PC-3 (cell line): Measurements from ENCODE around the gene SCGB1A1. TPM values are rescaled to one million over a fixed set of nuclear protein-coding genes. Genes with fewer than 3 reads are reported as not detected.

Experiments used
- ATAC-seq: fragments of 200-7000 bp; cut with Tn5 transposase; 2 replicates; pipeline ENCODE4 v1.9.1; 2020; ENCODE audit warnings: mild to moderate bottlenecking, moderate library complexity
- BruUV-seq: library from RNA; stranded (reverse); fragments of 400-500 nt; replicated peaks from 2 replicates; lab custom pipeline; 2021; lab: Mats Ljungman, UMichigan
- CTCF ChIA-PET: fragments of 300-600 bp; sonication (Branson Sonifier 250); formaldehyde crosslinking; loops from one replicate; lab custom pipeline; 2022; ENCODE audit warnings: antibody characterized with exemption; lab: Charles Lee
- POLR2A ChIA-PET: fragments of 300-600 bp; sonication (Branson Sonifier 250); formaldehyde crosslinking; loops from one replicate; lab custom pipeline; 2022; ENCODE audit warnings: antibody characterized with exemption; ENCODE audit not compliant: unreplicated experiment; lab: Charles Lee
- DNase-seq: peaks from one replicate; pipeline ENCODE4 v3.0.0-alpha.2; 2015
- H2AFZ ChIP-seq: fragments of 300-600 bp; sonication (generic); 2 replicates; pipeline ENCODE4 v1.6.0; 2016; ENCODE audit warnings: antibody characterized with exemption, low read length
- H3F3A ChIP-seq: fragments of 300-600 bp; sonication (generic); one replicate; pipeline ENCODE4 v1.6.0; 2017; ENCODE audit warnings: antibody characterized with exemption, low read length, control low read depth, mild to moderate bottlenecking; ENCODE audit not compliant: unreplicated experiment
- H3K27ac ChIP-seq: fragments of 300-600 bp; sonication (generic); 2 replicates; pipeline ENCODE4 v1.5.1; 2016; ENCODE audit warnings: mild to moderate bottlenecking, low read length
- H3K27me3 ChIP-seq: fragments of 300-600 bp; sonication (generic); 2 replicates; pipeline ENCODE4 v1.6.1; 2016; ENCODE audit warnings: low read length, mixed read lengths
- H3K36me3 ChIP-seq: fragments of 300-600 bp; sonication (generic); 2 replicates; pipeline ENCODE4 v1.6.1; 2016; ENCODE audit warnings: low read depth, mixed run types, low read length, mixed read lengths
- H3K4me1 ChIP-seq: fragments of 300-600 bp; sonication (generic); 2 replicates; pipeline ENCODE4 v1.5.1; 2016; ENCODE audit warnings: low read length; ENCODE audit not compliant: insufficient read depth
- H3K4me2 ChIP-seq: fragments of 300-600 bp; sonication (generic); 2 replicates; pipeline ENCODE4 v1.6.0; 2016; ENCODE audit warnings: low read length
- H3K4me3 ChIP-seq: fragments of 300-600 bp; sonication (generic); 2 replicates; pipeline ENCODE4 v1.5.1; 2016; ENCODE audit warnings: mild to moderate bottlenecking, low read length, mixed read lengths
- H3K79me2 ChIP-seq: fragments of 300-600 bp; sonication (generic); 2 replicates; pipeline ENCODE4 v1.6.1; 2017; ENCODE audit warnings: low read length, mixed read lengths
- H3K9ac ChIP-seq: fragments of 300-600 bp; sonication (generic); 2 replicates; pipeline ENCODE4 v1.6.0; 2016; ENCODE audit warnings: mild to moderate bottlenecking, low read length
- H3K9me2 ChIP-seq: fragments of 300-600 bp; sonication (generic); replicated peaks from 2 replicates; pipeline ENCODE4 v1.6.1; 2016; ENCODE audit warnings: mixed run types, low read length, mixed read lengths
- H3K9me3 ChIP-seq: fragments of 300-600 bp; sonication (generic); 2 replicates; pipeline ENCODE4 v1.6.1; 2016; ENCODE audit warnings: low read length, mixed read lengths
- H4K20me1 ChIP-seq: fragments of 300-600 bp; sonication (generic); 2 replicates; pipeline ENCODE4 v1.6.1; 2016; ENCODE audit warnings: low read length, mixed read lengths
- CTCF ChIP-seq: fragments of 300-600 bp; sonication (generic); conservative IDR thresholded peaks from 2 replicates; pipeline ENCODE4 v1.5.1; 2017; ENCODE audit warnings: antibody characterized with exemption, low read depth, mild to moderate bottlenecking, low read length
- EZH2 ChIP-seq: fragments of 300-600 bp; sonication (generic); IDR thresholded peaks from one replicate; pipeline ENCODE4 v1.6.1; 2017; ENCODE audit warnings: antibody characterized with exemption, mild to moderate bottlenecking, low read length; ENCODE audit not compliant: unreplicated experiment
- EZH2phosphoT487 ChIP-seq: fragments of 300-600 bp; sonication (generic); IDR thresholded peaks from 2 replicates; pipeline ENCODE4 v1.6.1; 2018; ENCODE audit warnings: mild to moderate bottlenecking, antibody characterized with exemption, low read length, borderline replicate concordance
- intact Hi-C: fragments of 100-400 bp; cut with micrococcal nuclease; formaldehyde crosslinking; loops from 2 replicates; pipeline ENCODE4 v1.9.0; 2023
- total RNA-seq: library from RNA; depleted of rRNA; stranded (reverse); fragments of >200 nt; gene quantifications from 2 replicates; pipeline ENCODE4 v1.2.3, GENCODE V29; 2014

Gene SCGB1A1
- total RNA-seq, 1 experiment from 2014 or later, result not detected

GRCh38 chr11:62402960-62403730 lies 15.7 kb upstream of the SCGB1A1 start:
- no peaks in the 10 kb centered on the region for H3K4me1 ChIP-seq
- intact Hi-C loops, result no loop called here
- DNase-seq, result no peak
- no peak overlapping the region for H3K4me2 ChIP-seq
- CTCF ChIA-PET, result no interaction called here
- H3K36me3 ChIP-seq, result no peaks in the 10 kb centered on the region
- no peak for ATAC-seq
- H3K9ac ChIP-seq, result no peak overlapping the region
- no peaks in the 10 kb centered on the region for H3K27me3 ChIP-seq
- no peaks in the 10 kb centered on the region for H3K9me2 ChIP-seq
- no TSS peak for BruUV-seq
- H3K9me3 ChIP-seq, result no peaks in the 10 kb centered on the region
- no peaks in the 10 kb centered on the region for H3F3A ChIP-seq
- H4K20me1 ChIP-seq, result no peaks in the 10 kb centered on the region
- POLR2A ChIA-PET, result interaction anchor here (0.7 kb wide), 1 partner anchor 26 kb away, joined by 13 read pairs; no protein-coding TSS in a partner anchor
- H3K79me2 ChIP-seq, result no peaks in the 10 kb centered on the region
- H3K4me3 ChIP-seq, result no peak overlapping the region
- H2AFZ ChIP-seq, result no peak overlapping the region
- TF ChIP-seq EZH2phosphoT487, result no peak
- TF ChIP-seq CTCF, result no peak
- no peak for TF ChIP-seq EZH2
- no peak overlapping the region for H3K27ac ChIP-seq

GRCh38 chr11:62404435-62404834 lies 14.4 kb upstream of the SCGB1A1 start:
- Histone ChIP-seq H3K79me2 (no peaks in the 10 kb centered on the region), H3K4me3 (no peak overlapping the region), H3F3A (no peaks in the 10 kb centered on the region), H3K27me3 (no peaks in the 10 kb centered on the region), H3K27ac (no peak overlapping the region), H3K9ac (no peak overlapping the region), H3K9me3 (no peaks in the 10 kb centered on the region), H3K36me3 (no peaks in the 10 kb centered on the region), H3K9me2 (no peaks in the 10 kb centered on the region), H3K4me1 (no peaks in the 10 kb centered on the region), H3K4me2 (no peak overlapping the region), H4K20me1 (no peaks in the 10 kb centered on the region), H2AFZ (no peak overlapping the region)
- DNase-seq (no peak), ATAC-seq (no peak)
- ChIA-PET POLR2A (no interaction called here), CTCF (interaction anchor here (0.7 kb wide), 1 partner anchor 9 kb away, joined by 3 read pairs; no protein-coding TSS in a partner anchor)
- intact Hi-C loops, result no loop called here
- no TSS peak for BruUV-seq
- no peak for TF ChIP-seq CTCF
- no peak for TF ChIP-seq EZH2phosphoT487
- TF ChIP-seq EZH2, result no peak

GRCh38 chr11:62404901-62405300 lies 13.9 kb upstream of the SCGB1A1 start:
- Histone ChIP-seq H3K9me3 (no peaks in the 10 kb centered on the region), H3K9ac (no peak overlapping the region), H3K4me2 (no peak overlapping the region), H3K4me1 (no peaks in the 10 kb centered on the region), H3F3A (no peaks in the 10 kb centered on the region), H3K27me3 (no peaks in the 10 kb centered on the region), H3K9me2 (no peaks in the 10 kb centered on the region), H3K36me3 (no peaks in the 10 kb centered on the region), H3K27ac (no peak overlapping the region), H4K20me1 (no peaks in the 10 kb centered on the region), H3K4me3 (no peak overlapping the region), H2AFZ (no peak overlapping the region), H3K79me2 (no peaks in the 10 kb centered on the region)
- ChIA-PET POLR2A (no interaction called here), CTCF (no interaction called here)
- intact Hi-C loops, result no loop called here
- ATAC-seq (no peak), DNase-seq (no peak)
- BruUV-seq, result no TSS peak
- TF ChIP-seq EZH2phosphoT487, result no peak
- TF ChIP-seq EZH2, result no peak
- no peak for TF ChIP-seq CTCF
